DOHH2 (cell line): ENCODE measurements around the gene TPM2.

ENCODE experiments used
- H3F3A ChIP-seq: fragments of 200-600 bp; sonication (generic), shearing (Covaris generic); 2 replicates; pipeline ENCODE4 v1.6.0; 2016; ENCODE audit warnings: antibody characterized with exemption, mild to moderate bottlenecking; ENCODE audit not compliant: control insufficient read depth, insufficient read depth
- H3K27ac ChIP-seq: fragments of 200-600 bp; sonication (generic); 2 replicates; pipeline ENCODE4 v1.5.1; 2014; ENCODE audit warnings: low read depth, mild to moderate bottlenecking, low read length, moderate library complexity
- H3K27me3 ChIP-seq: fragments of 200-600 bp; sonication (generic); 2 replicates; pipeline ENCODE4 v1.6.1; 2014; ENCODE audit warnings: mild to moderate bottlenecking, low read length, mixed read lengths; ENCODE audit not compliant: control insufficient read depth
- H3K36me3 ChIP-seq: fragments of 200-600 bp; sonication (generic); 2 replicates; pipeline ENCODE4 v1.6.1; 2014; ENCODE audit warnings: mild to moderate bottlenecking, low read length, moderate library complexity, mixed read lengths; ENCODE audit not compliant: control insufficient read depth
- H3K4me1 ChIP-seq: fragments of 200-600 bp; sonication (generic); 2 replicates; pipeline ENCODE4 v1.6.1; 2014; ENCODE audit warnings: mild to moderate bottlenecking, low read length, mixed read lengths; ENCODE audit not compliant: control insufficient read depth
- H3K4me2 ChIP-seq: fragments of 200-600 bp; sonication (generic); 2 replicates; pipeline ENCODE4 v1.6.0; 2014; ENCODE audit warnings: mild to moderate bottlenecking, low read length, moderate library complexity
- H3K4me3 ChIP-seq: fragments of 200-600 bp; sonication (generic); 2 replicates; pipeline ENCODE4 v1.5.1; 2014; ENCODE audit warnings: mild to moderate bottlenecking, low read length, mixed read lengths
- H3K79me2 ChIP-seq: fragments of 200-600 bp; sonication (generic); 2 replicates; pipeline ENCODE4 v1.6.1; 2014; ENCODE audit warnings: mild to moderate bottlenecking, low read length, mixed read lengths; ENCODE audit not compliant: control insufficient read depth
- H3K9me2 ChIP-seq: fragments of 200-600 bp; sonication (generic); replicated peaks from 2 replicates; pipeline ENCODE4 v1.6.1; 2014; ENCODE audit warnings: mild to moderate bottlenecking, low read length, mixed read lengths; ENCODE audit not compliant: control insufficient read depth
- H3K9me3 ChIP-seq: fragments of 200-600 bp; sonication (generic); 2 replicates; pipeline ENCODE4 v1.6.1; 2014; ENCODE audit warnings: antibody characterized with exemption, low read length, mixed read lengths; ENCODE audit not compliant: control insufficient read depth, insufficient read depth
- H4K20me1 ChIP-seq: fragments of 200-600 bp; sonication (generic); 2 replicates; pipeline ENCODE4 v1.6.0; 2014; ENCODE audit warnings: low read depth, mild to moderate bottlenecking, antibody characterized with exemption, low read length, moderate library complexity; ENCODE audit not compliant: control insufficient read depth, insufficient read depth
- EZH2phosphoT487 ChIP-seq: fragments of 200-600 bp; sonication (generic); IDR thresholded peaks from 2 replicates; pipeline ENCODE4 v1.6.1; 2017; ENCODE audit warnings: borderline replicate concordance, mild to moderate bottlenecking, antibody characterized with exemption, low read length, moderate library complexity, mixed read lengths
- TF ChIP-seq, protein P1 (sequence below): fragments of 200-600 bp; sonication (generic); IDR thresholded peaks from one replicate; pipeline ENCODE4 v1.5.1; 2014; ENCODE audit warnings: antibody characterized with exemption, mild to moderate bottlenecking, low read depth, low read length; ENCODE audit not compliant: poor library complexity, severe bottlenecking

TPM2 gene

GRCh38 chr9:35737143-35737542 lies 47.4 kb upstream of the TPM2 start:
- no peaks in the 10 kb centered on the region for H3K9me3 ChIP-seq
- peaks cover 20% of the 10 kb centered on the region for H3K4me1 ChIP-seq
- H3F3A ChIP-seq = peaks cover 9% of the 10 kb centered on the region
- H3K27me3 ChIP-seq = no peaks in the 10 kb centered on the region
- H3K4me3 ChIP-seq = no peak overlapping the region
- H3K79me2 ChIP-seq = peaks cover 12% of the 10 kb centered on the region
- no peak overlapping the region for H3K27ac ChIP-seq
- peaks cover 5% of the 10 kb centered on the region; the same call in 1 of the 2 replicates for H4K20me1 ChIP-seq
- H3K36me3 ChIP-seq = peaks cover 65% of the 10 kb centered on the region
- no peaks in the 10 kb centered on the region for H3K9me2 ChIP-seq
- H3K4me2 ChIP-seq = no peak overlapping the region
- TF ChIP-seq EZH2phosphoT487 = no peak

GRCh38 chr9:35736201-35736633 lies 46.5 kb upstream of the TPM2 start:
- Histone ChIP-seq H3K36me3 (peaks cover 58% of the 10 kb centered on the region), H3K27me3 (no peaks in the 10 kb centered on the region), H3K27ac (no peak overlapping the region), H3K4me1 (peaks cover 20% of the 10 kb centered on the region), H4K20me1 (peaks cover 5% of the 10 kb centered on the region; the same call in 1 of the 2 replicates), H3K9me2 (no peaks in the 10 kb centered on the region), H3K4me2 (no peak overlapping the region), H3K79me2 (peaks cover 18% of the 10 kb centered on the region), H3K9me3 (no peaks in the 10 kb centered on the region), H3K4me3 (no peak overlapping the region), H3F3A (peaks cover 9% of the 10 kb centered on the region)
- no peak for TF ChIP-seq EZH2phosphoT487
- TF ChIP-seq, protein P1, sequence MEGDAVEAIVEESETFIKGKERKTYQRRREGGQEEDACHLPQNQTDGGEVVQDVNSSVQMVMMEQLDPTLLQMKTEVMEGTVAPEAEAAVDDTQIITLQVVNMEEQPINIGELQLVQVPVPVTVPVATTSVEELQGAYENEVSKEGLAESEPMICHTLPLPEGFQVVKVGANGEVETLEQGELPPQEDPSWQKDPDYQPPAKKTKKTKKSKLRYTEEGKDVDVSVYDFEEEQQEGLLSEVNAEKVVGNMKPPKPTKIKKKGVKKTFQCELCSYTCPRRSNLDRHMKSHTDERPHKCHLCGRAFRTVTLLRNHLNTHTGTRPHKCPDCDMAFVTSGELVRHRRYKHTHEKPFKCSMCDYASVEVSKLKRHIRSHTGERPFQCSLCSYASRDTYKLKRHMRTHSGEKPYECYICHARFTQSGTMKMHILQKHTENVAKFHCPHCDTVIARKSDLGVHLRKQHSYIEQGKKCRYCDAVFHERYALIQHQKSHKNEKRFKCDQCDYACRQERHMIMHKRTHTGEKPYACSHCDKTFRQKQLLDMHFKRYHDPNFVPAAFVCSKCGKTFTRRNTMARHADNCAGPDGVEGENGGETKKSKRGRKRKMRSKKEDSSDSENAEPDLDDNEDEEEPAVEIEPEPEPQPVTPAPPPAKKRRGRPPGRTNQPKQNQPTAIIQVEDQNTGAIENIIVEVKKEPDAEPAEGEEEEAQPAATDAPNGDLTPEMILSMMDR = peak; percentile 91

GRCh38 chr9:35734096-35734495 lies 44.4 kb upstream of the TPM2 start:
- Histone ChIP-seq H3K4me3 (no peak overlapping the region), H3F3A (peaks cover 12% of the 10 kb centered on the region), H3K9me3 (no peaks in the 10 kb centered on the region), H3K79me2 (peaks cover 40% of the 10 kb centered on the region), H3K9me2 (no peaks in the 10 kb centered on the region), H3K27me3 (no peaks in the 10 kb centered on the region), H3K4me1 (peaks cover 40% of the 10 kb centered on the region), H3K27ac (no peak overlapping the region), H3K36me3 (peaks cover 48% of the 10 kb centered on the region), H4K20me1 (peaks cover 15% of the 10 kb centered on the region; the same call in 1 of the 2 replicates), H3K4me2 (peak overlapping the region; percentile 94)
- no peak for TF ChIP-seq EZH2phosphoT487
- TF ChIP-seq, protein P1 = no peak

DNA sequence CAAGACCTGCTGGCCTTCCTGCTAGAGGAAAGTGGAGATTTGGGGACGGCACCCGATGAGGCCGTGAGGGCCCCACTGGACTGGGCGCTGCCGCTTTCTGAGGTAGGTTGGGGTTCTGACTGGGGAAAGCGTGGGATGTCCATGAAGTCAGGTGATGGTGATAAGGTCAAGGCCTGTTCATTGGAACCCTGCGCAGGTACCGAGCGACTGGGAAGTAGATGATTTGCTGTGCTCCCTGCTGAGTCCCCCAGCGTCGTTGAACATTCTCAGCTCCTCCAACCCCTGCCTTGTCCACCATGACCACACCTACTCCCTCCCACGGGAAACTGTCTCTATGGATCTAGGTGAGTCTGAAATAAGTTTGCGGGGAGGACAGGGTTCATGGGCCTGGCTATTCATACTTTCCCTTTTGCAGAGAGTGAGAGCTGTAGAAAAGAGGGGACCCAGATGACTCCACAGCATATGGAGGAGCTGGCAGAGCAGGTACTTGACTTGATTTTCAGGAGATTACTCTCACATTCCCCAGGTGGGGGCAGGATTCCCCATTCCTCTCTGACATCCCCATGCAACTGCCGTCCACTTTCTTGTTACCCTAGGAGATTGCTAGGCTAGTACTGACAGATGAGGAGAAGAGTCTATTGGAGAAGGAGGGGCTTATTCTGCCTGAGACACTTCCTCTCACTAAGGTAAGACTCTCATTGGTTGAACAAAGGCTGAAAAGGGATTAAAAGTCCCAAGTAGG lies 43.2 kb upstream of the TPM2 start:
- H3F3A ChIP-seq = peaks cover 19% of the 10 kb centered on the region
- H3K79me2 ChIP-seq = peaks cover 51% of the 10 kb centered on the region

More for the DNA sequence above, 43.2 kb upstream of the TPM2 start:
- Histone ChIP-seq H3K4me1 (peaks cover 51% of the 10 kb centered on the region), H4K20me1 (peaks cover 24% of the 10 kb centered on the region), H3K9me2 (no peaks in the 10 kb centered on the region), H3K36me3 (peaks cover 44% of the 10 kb centered on the region), H3K27ac (peak overlapping the region; percentile 72), H3K9me3 (no peaks in the 10 kb centered on the region), H3K4me2 (peak overlapping the region; percentile 94), H3K4me3 (peak overlapping the region; percentile 84), H3K27me3 (no peaks in the 10 kb centered on the region)
- TF ChIP-seq EZH2phosphoT487 = no peak
- TF ChIP-seq, protein P1 = peak; percentile 21
